Duodenal mucosa (tissue), 2 donors: ENCODE results near the gene SCARB1.
"Not testable (repeated sequence)": the region's sequence is repeated elsewhere in the genome, so short reads cannot be mapped to it uniquely, and the experiment has no call there.

ENCODE experiments used
- H3K27ac ChIP-seq: one replicate; pipeline ENCODE4 v1.7.0; 2013; ENCODE audit warnings: low read depth, low read length
- H3K27me3 ChIP-seq, 2 donors: one replicate each; pipeline ENCODE4 v1.7.0; 2013; ENCODE audit warnings: low read length in 2 of 2, control low read depth in 1 of 2; ENCODE audit not compliant: insufficient read depth in 2 of 2, control insufficient read depth in 1 of 2
- H3K36me3 ChIP-seq, 2 donors: one replicate each; pipeline ENCODE4 v1.7.0; 2013; ENCODE audit warnings: low read length in 2 of 2, control low read depth in 1 of 2; ENCODE audit not compliant: insufficient read depth in 2 of 2, control insufficient read depth in 1 of 2
- H3K4me1 ChIP-seq, 2 donors: one replicate each; pipeline ENCODE4 v1.7.0; 2013; ENCODE audit warnings: low read length in 2 of 2, control low read depth in 1 of 2; ENCODE audit not compliant: insufficient read depth in 2 of 2, control insufficient read depth in 1 of 2
- H3K4me3 ChIP-seq, 2 donors: one replicate each; pipeline ENCODE4 v1.7.0; 2013; ENCODE audit warnings: low read length in 2 of 2, low read depth in 1 of 2
- H3K9ac ChIP-seq, 2 donors: one replicate each; pipeline ENCODE4 v1.7.0; 2013; ENCODE audit warnings: low read length in 2 of 2, low read depth in 1 of 2
- H3K9me3 ChIP-seq, 2 donors: one replicate each; pipeline ENCODE4 v1.7.0; 2013; ENCODE audit warnings: low read length in 2 of 2, control low read depth in 1 of 2; ENCODE audit not compliant: control insufficient read depth in 1 of 2

Gene SCARB1

DNA sequence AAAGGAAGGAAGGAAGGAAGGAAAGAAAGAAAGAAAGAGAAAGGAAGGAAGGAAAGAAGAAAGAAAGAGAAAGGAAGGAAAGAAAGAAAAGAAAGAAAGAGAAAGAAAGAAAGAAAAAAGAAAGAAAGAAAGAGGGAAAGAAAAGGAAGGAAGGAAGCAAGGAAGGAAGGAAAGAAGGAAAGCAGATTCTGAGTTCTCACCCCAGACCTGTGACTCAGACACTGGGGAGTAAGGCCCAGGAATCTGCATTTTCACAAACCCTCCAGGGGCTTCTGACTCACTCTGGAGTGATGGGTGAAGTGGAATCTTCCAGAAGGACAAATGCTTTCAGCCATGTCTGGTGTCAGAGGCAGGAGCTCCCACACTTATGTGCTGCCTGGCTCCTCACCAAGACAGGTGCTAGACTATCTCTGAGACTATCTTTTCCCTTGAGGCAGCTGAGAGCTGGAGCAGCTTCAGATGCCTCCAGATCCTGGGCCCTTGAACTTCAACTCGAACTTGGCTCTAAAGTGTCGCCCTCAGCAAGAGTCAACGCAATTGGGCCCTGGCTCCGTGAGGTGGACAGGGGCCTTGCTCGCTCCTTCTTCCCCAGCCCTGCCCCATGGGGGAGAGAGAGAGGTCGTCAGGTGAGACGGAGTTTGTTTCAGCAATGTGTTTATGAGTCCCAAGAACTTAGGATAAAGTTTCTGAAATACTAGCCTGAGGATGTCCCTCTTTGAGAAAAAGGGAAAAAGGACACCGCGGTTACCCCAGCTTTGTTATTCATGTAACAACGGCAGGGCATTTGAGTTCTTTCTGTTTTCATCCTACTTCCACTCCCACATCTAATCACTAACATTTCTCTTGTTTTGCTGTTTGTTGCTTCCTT is 19.8 kb upstream of the SCARB1 start:
- Histone ChIP-seq H3K4me3 (no peak overlapping the region), H3K27me3 (no peaks in the 10 kb centered on the region), H3K36me3 (no peaks in the 10 kb centered on the region), H3K27ac (no peak overlapping the region), H3K9me3 (no peaks in the 10 kb centered on the region), H3K9ac (no peak overlapping the region), H3K4me1 (peaks cover 10 to 12% of the 10 kb centered on the region in 2 donors)

DNA sequence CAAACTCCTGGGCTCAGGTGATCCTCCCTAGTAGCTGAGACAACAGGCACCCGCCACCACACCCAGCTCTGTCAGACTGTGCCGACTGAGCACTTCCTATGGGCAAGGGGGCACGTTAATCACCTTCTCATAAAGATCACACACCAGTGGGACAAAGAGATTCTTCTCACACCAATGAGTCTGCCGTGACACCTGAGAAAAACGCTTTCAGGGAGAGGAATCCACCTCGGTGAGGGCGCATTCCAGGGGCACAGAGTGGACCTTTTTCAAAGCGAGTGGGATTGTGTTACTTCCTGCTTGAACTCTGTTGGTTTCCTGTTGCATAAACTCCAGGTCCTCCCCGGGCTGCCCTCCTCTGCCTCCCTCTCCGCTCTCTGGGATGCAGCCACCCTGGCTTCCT is 17.5 kb upstream of the SCARB1 start:
- no peak overlapping the region for H3K4me3 ChIP-seq

DNA sequence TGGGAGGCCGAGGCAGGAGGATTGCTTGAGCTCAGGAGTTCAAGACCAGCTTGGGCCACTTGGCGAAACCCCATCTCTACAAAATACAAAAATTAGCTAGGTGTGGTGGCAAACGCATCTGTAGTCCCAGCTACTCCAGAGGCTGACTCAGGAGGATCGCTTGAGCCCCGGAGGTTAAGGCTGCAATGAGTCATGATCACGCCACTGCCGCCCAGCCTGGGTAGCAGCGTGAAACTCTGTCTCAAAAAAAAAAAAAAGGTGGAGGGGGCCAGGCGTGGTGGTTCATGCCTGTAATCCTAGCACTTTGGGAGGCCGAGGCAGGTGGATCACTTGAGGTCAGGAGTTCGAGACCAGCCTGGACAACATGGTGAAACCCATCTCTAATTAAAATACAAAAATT is 16.7 kb upstream of the SCARB1 start:
- not testable (repeated sequence) for H3K4me3 ChIP-seq, H3K9ac ChIP-seq, H3K9me3 ChIP-seq, H3K27me3 ChIP-seq, H3K36me3 ChIP-seq, H3K27ac ChIP-seq
- H3K4me1 ChIP-seq, result peaks cover 10 to 15% of the 10 kb centered on the region in 2 donors

More for the DNA sequence above, 17.5 kb upstream of the SCARB1 start:
- no peaks in the 10 kb centered on the region for H3K36me3 ChIP-seq
- H3K4me1 ChIP-seq, result peaks cover 10 to 12% of the 10 kb centered on the region in 2 donors
- no peak overlapping the region for H3K27ac ChIP-seq
- no peaks in the 10 kb centered on the region for H3K9me3 ChIP-seq
- H3K9ac ChIP-seq, result no peak overlapping the region
- no peaks in the 10 kb centered on the region for H3K27me3 ChIP-seq

DNA sequence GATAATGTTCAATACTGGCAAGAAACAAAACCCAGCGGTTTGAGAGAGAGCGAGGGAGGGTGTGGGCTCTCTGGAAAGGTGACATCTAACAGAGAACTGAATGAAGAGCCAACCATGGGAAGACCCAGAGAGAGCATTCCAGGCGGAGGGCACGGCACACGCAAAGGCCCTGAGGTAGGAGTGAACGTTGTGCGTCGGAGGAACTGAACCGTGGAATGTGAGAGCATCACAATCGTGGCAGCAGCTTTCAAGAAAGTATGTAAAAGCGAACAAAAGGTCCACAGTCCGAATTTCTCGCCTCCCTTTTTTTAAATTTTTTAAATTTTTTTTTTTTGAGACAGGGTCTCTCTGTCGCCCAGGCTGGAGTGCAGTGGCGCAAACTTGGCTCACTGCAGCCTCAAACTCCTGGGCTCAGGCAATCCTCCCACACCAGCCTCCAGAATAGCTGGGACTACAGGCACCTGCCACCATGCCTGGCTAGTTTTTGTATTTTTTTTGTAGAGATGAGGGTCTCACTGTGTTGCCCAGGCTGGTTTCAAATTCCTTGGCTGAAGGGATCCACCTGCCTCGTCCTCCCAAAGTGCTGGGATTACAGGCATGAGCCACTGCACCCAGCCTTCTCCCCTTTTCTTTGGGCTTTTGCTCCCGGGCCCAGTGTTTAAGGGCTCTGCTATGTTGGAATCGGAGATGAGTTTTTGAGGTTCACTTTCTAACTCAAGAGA is 15.3 kb upstream of the SCARB1 start:
- no peaks in the 10 kb centered on the region for H3K27me3 ChIP-seq
- no peak overlapping the region for H3K27ac ChIP-seq
- no peak overlapping the region for H3K9ac ChIP-seq
- H3K36me3 ChIP-seq, result no peaks in the 10 kb centered on the region
- no peaks in the 10 kb centered on the region for H3K9me3 ChIP-seq
- H3K4me1 ChIP-seq, result peaks cover 0 to 12% of the 10 kb centered on the region in 2 donors
- H3K4me3 ChIP-seq, result no peak overlapping the region

DNA sequence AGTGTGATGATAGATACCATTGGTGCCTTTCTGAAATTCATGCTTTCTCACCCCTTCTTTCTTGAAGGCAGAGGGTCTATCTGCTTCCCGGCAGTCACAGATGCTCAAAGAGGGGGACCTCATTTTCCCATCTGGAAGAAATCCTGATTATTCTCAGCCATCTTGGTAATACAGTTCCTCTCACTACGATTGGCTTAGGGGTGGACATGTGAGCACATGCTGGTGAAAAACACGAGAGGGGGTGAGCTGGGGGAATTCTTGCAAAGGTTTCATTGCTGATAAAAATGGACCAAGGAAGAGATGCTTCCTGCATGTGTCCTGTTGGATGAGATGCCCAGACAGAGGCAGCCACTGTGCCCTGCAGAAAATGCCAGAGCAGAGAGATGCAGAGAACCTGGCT is 13.8 kb upstream of the SCARB1 start:
- no peak overlapping the region for H3K27ac ChIP-seq
- no peaks in the 10 kb centered on the region for H3K36me3 ChIP-seq
- no peak overlapping the region for H3K4me3 ChIP-seq
- H3K9me3 ChIP-seq, result no peaks in the 10 kb centered on the region
- peaks cover 0 to 12% of the 10 kb centered on the region in 2 donors for H3K4me1 ChIP-seq
- no peaks in the 10 kb centered on the region for H3K27me3 ChIP-seq
- no peak overlapping the region for H3K9ac ChIP-seq

DNA sequence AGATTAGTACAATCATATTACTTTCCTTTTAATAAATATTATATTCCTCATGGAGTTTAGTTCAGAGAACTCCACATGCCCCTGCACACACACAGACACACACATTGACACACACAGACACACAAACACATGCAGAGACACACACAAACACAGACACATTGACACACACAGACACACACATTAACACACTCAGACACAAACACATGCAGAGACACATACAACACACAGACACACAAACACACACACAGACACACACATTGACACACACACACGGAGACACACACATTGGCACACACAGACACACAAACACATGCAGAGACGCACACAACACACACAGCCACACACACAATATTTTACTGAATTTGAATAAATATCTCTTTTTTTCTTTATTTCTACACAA is 12.5 kb upstream of the SCARB1 start:
- H3K36me3 ChIP-seq, result no peaks in the 10 kb centered on the region
- H3K4me1 ChIP-seq, result peaks cover 4 to 21% of the 10 kb centered on the region in 2 donors
- no peaks in the 10 kb centered on the region for H3K9me3 ChIP-seq
- no peak overlapping the region for H3K9ac ChIP-seq
- no peak overlapping the region for H3K27ac ChIP-seq
- H3K27me3 ChIP-seq, result no peaks in the 10 kb centered on the region
- H3K4me3 ChIP-seq, result no peak overlapping the region

DNA sequence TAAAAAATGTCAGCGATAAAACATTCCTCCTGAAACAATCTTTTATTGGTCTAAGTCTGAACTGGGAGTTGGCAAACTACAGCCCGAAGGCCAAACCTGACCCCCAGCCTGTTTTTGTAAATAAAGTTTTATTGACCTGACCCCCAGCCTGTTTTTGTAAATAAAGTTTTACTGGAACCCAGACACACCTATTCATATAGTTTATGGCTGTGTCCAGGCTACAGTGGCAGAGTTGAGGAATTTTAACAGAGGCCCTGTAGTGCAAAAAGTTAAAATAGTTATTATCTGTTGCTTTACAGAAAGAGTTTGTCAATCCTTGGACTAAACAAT is 12.1 kb upstream of the SCARB1 start:
- no peak overlapping the region for H3K9ac ChIP-seq
- H3K4me3 ChIP-seq, result no peak overlapping the region
- H3K27me3 ChIP-seq, result no peaks in the 10 kb centered on the region
- H3K9me3 ChIP-seq, result no peaks in the 10 kb centered on the region
- no peaks in the 10 kb centered on the region for H3K36me3 ChIP-seq
- peaks cover 4 to 21% of the 10 kb centered on the region in 2 donors for H3K4me1 ChIP-seq
- no peak overlapping the region for H3K27ac ChIP-seq

DNA sequence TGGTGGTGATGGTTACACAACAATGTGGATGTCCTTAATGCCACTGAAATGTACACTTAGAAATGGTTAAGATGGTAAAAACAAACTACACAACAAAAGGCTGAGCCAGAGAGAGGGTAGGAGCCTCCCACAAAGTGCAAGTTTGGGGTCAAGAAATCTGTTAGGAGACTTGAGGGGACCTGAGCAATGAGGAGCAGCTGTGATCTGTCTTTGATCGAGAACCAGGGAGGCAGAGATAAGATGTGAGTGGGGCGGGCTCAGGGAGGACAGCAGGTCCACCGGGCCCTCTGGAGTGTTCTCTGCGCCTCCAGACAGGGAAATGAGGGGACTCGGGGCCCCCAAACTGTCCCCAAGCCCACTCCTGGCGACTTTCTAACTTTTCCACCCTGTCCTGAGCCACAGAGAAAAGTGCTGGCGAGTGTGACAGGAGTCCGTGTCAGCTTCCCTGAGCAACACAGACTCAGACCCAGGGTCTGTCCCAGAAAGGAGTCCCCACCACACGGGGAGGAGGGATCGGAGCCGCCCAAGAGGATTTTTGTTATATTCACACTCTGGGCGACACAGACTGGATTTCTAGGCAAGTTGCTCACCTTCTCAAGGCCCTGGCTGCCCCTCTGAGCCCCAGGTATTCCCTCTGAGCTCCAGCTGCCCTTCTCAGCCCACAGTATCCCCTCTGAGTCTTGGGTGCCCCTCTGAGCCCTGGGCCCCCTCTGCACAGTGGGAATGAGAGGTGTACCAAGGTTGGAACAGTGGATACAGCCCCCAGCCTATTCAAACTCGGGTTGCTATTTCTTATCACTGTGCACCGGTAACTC is 11.5 kb upstream of the SCARB1 start:
- H3K27ac ChIP-seq, result no peak overlapping the region
- no peaks in the 10 kb centered on the region for H3K36me3 ChIP-seq
- no peaks in the 10 kb centered on the region for H3K9me3 ChIP-seq
- H3K4me1 ChIP-seq, result peaks cover 4 to 21% of the 10 kb centered on the region in 2 donors
- H3K9ac ChIP-seq, result no peak overlapping the region
- no peaks in the 10 kb centered on the region for H3K27me3 ChIP-seq
- H3K4me3 ChIP-seq, result no peak overlapping the region

DNA sequence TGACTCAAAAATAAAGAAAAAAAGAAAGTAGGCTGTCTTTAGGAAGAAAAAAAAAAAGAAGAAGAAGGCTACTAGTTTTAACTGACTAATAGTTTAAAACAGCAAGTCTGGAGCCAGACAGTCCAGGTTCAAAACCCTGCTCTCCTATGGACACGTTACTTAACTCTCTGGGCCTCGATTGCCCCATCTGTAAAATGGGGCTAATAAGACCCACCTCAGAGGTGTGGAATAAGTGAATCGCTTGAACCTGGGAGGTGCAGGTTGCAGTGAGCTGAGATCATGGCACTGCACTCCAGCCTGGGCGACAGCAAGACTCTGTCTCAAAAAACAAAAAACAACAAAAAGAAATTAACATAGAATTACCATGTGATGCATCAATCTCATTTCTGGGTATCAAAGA is 10.5 kb upstream of the SCARB1 start:
- Histone ChIP-seq H3K4me3 (no peak overlapping the region), H3K9me3 (no peaks in the 10 kb centered on the region), H3K27ac (no peak overlapping the region)

More for the DNA sequence above, 10.5 kb upstream of the SCARB1 start:
- Histone ChIP-seq H3K36me3 (no peaks in the 10 kb centered on the region), H3K27me3 (no peaks in the 10 kb centered on the region), H3K4me1 (peaks cover 4 to 21% of the 10 kb centered on the region in 2 donors), H3K9ac (no peak overlapping the region)
